Suppressor macrophage (primary cell): ENCODE results near the gene C3orf49.

Experiments used
- DNase-seq, 4 experiments: peaks; one replicate each; pipeline ENCODE4 v3.0.0-alpha.2; 2020 to 2022

Gene C3orf49

DNA sequence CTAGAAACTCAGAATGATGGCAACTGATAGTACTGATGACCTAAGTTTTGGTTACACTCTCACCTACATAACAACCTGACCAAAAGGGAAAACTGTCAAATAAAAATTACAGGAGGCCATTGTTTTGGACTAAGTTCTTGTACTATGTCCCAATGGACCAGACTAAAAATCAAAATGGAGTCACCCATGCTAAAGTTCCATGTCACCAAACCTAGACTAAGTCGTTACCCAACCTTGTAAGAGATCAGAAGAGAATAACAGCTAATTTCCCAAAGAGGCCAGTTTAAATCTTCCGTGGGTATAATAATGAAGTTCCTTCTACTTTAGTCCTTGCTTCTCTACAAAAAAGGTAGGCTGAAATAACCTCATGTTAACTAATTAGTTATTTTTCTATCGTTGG lies 32.2 kb downstream of the C3orf49 start:
- no peak for DNase-seq

DNA sequence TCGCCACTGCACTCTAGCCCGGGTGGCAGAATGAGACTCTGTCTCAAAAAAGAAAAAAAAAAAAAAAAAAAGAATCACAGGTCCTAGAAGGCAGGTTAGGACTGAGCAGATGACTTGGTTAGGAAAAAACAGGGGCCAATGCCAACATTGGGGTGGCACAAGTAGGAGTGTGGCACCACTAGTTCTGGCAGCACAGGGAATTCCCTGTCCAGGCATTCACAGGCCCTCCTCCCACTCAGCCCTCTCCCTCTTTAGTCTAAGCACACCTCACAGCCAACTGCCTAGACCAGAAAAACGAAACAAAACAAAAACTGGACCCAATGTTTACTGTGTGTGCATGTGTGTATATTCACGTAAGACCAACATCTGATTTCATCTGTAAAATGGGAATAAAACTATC lies 34.0 kb downstream of the C3orf49 start:
- no peak for DNase-seq

DNA sequence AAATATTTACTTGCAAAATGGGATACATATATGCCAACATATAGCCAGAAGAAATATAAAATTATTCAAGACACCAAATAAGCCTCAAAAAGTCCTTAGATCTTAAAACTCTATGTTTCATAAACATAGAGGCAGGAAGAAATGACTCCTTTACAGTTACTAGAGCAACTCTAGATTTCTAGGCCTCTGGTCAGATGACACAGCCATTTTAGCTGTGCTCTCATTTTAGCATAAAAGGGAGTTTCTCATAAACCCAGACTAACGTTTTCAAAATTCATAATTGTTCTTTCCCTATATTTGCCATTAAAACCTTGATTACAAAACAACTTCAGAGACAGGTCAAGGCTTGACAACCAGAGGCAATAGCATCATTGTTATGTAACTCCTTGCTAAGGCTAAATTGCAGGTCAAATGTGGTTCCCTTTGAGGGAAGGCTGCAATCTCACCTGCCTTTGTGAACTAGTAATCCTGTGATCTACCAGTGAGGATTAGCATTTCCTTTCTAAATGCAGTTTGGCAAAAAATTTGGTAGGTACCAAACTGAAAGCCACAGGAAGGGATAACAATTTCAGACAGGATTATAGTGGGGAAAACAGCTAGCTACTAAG lies 36.3 kb downstream of the C3orf49 start:
- no peak for DNase-seq

DNA sequence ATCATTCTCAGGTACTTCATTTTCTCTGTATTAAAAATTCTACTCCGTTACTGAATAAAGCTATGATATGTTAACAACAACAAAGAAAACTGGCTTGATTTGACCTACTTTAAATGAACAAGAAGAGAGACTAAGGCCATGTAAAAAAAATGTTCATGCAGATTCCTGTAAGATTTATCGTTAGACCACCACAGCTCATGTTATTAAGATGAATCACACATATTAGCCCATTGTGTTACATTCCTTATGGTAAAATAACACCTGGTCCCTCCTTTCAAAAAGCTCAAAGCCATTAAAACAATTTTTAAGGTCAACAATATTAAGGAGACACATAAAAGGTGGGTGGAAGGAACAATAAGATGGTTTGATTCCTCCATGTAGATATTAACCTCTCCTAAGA lies 38.2 kb downstream of the C3orf49 start:
- DNase-seq: no peak

DNA sequence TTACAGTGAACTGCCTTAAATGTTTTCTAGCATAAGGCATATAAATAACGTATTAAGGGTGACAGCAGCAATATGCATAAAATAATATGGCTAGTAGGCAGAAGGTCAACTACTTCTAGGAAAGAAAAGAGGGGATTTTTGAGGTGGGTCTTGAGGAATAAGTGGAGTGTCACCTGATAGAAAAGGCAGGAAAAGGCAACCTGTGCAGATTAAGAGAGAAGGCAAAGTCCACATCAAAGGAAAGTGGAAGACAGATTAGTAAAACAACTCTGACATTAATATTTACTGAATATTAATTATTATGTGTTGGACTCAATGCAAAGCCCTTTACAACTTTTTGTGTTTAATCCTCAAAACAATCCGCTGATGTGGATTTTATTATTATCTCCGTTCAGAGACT lies 41.7 kb downstream of the C3orf49 start:
- no peak for DNase-seq

DNA sequence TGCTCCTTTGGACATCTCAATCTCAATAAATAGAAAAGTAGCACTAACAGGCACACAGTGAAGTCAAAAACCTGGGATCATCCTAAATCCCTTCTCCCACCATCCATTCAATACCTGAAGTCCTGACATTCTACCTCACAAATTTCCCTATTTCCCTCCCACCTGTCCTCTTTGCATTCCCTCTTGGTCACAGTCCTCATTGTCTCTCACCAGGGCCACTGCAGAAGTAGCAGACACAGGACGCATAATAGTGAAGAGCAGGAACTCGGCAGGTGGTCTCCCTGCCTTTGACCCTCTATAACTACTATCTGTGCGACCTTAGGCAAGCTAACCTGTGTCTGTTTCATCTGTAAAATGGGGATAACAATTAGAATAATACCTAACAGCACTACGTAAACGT lies 42.2 kb downstream of the C3orf49 start:
- no peak for DNase-seq

DNA sequence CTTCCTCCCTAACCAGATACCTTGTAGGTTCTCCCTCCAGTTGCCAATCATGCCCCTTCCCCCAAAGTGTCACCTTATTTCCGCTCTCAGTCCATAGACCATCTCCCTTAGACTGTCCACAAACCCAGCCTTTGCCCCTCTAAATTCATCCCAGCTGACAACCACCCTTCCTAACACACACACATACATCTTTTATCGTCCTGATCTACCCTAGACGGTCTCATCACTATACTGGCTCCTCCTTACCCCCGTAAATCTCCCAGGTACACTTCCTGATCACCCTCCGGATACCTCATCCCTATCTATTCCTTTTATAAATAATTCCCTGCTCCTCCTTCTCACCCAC lies 43.7 kb downstream of the C3orf49 start:
- DNase-seq: no peak

DNA sequence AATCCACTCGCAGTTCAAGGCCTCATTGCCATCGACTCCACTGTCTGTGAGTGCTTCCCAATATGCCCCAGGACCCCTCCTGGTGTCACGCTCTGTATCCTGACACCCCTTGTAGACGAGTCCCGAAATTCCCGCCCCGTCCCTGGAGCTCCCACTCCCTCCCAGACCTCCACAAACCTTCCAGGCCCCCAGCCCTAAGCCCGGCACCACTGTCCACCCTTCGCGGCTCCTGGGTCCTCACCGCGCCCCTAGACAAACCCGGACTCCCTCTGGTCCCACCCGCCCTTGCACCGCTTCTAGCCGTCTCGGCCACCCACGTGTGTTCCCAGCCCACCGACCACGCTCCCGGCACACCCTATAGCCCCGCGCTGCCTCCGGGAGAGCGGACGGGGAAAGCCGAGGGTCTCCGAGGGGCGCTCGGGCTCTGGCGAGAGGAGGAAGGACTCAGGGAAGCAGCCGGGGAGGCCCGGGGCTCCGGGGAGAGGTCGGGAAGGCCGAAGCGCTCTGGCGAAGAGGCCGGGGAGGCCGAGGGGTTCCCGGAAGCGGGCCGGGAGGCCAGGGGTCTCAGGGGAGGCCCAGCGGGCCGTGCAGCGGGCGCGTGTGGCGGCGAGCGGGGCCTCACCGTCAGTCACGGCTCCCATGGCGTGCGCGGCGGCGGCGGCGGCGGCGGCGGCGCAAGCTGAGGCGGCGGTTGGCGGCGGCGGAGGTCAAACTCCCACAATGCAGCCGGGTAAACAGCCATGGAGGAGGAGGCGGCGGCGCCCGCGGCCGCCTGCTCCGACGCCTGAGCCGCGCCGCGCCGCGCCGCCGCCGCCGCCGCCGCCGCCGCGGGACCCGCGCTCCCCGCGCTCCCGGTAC lies 44.3 kb downstream of the C3orf49 start, which contains the start of the genes ATXN7 and THOC7:
ATXN7 (plus strand) TSS at position 718 of the 858 bp plus-strand sequence. CDS start 48,732 bp downstream, outside the sequence.
THOC7 (minus strand) TSS at position 656 of the 858 bp plus-strand sequence; CDS start at position 641, 15 bp downstream.
- DNase-seq: peak; percentile 64 to 87 (median 82)

DNA sequence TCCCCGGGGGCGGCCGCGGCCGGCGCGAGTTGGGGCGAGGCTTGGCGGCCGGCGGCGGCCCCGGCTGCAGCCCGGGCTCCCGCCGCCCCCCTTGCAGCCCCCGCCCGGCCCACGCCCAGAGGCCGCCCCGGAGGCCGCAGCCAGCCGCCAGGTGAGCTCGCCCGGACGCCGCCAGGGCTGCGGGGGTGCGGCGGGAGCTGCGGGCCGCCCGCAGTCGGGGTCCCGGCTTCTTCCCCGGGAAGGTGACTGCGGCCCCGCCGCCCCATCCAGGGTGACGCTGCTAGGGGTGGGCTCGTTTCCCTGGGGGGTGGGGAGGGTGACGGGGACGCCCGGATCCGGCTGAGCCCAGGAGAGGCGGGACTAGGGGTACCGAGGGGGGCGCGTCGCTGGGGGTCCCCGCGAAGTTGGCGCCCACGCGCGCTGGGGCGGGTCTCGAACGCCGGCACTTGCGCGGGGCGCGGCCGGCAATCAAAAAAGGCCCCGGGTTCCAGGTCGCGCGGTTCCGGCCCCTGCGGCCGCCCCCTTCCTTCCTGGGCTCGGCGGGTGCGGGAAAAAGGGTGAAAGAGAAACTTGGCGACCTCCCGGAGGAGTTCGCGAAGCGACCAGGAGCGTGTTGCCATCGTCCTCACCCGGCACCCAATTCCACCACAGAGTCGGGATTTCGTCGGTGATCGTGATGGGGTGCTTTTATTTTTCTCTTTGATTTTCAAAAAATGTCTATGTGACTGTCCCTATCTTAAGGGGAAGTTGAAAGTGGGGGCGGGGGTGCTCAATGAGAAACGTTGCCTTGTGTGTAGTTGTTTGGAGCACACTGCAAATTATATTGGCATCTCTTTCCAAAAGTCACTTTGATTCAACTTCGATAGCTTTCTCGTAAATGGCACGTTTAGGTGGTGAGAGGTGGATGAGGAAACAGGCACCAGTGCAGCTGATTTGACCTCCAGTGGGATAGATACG lies 45.2 kb downstream of the C3orf49 start:
- DNase-seq: peak; percentile 56 to 73 (median 68)

DNA sequence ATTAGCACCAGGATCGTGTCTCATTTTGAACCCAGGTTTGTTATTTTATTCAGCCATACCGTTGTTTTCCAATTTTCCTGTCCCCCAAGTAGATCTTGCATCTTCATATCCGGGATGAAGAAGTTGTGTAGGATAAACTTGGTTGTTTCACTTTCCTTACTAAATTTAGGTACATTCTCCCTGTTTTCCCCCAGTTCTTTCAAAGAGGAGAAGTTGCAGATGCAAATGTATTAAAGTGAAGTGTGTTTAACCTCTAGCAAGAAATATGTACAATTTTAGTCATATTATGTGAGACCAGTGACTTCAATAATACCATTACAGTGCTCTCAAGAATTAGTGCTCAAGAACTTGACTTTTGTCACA lies 45.8 kb downstream of the C3orf49 start:
- DNase-seq: peak in 2 of 4 experiments; percentile 9 to 10

DNA sequence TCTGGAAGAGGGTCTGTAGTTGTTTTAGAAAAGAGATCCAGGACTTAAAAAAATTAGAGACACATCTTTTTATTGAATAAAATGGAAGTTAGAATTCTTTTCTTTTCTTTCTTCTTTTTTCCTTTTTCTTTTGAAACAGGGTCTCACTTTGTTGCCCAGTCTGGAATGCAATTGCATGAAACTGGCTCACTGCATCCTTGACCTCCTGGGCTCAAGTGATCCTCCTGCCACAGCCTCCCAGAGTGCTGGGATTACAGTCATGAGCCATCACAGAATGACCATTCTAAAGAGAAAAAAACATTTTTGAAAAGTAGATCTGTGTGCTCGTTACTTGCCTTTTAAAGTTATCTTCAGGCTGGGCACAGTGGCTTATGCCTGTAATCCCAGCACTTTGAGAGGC lies 48.1 kb downstream of the C3orf49 start:
- DNase-seq: no peak

DNA sequence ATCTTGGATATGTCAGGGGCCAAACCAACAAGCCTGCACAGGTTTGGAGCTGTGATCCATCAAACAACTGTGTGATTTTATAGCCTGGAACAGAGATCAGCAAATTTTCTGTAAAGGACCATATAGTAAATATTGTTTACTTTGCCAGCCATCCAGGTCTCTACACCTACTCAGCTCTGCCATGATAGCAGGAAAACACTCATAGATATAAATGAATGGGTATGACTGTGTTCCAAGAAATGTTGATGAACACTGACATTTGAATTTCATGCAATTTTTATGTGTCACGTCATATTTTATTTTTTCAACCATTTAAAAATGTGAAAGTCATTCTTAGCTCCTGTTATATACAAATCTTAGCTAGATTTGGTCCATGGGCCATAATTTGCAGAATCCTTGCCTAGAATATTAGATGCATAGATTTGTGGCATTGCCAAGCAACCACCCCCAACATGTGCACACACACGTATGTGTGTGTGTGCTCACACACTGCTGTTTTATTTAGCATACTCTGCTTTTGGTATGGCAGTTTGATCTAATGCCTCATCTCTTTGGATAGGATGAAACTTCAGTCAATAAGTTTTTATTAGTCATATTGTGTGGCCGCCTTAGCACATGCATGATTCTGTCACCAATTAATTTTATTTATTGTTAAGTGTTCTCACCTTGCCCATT lies 51.0 kb downstream of the C3orf49 start:
- DNase-seq: no peak

DNA sequence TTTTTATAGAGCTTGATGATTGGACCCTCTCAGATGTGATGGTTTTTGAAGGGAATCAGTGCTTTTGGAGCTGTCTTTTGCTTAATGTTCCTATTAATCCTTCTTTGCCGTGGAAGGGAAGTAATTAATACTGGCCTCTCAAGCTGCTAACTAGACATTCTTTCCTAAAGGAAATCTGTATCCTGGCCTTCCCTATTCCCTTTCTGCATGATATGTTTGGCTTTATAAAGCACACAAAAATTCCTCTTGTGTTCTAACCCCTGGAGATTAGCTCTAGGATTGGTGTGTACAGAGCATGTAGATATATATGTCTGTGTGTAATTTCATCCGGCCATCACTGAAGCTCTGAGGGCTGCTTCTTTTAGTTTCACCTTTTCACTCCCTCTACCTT lies 51.5 kb downstream of the C3orf49 start:
- no peak for DNase-seq

DNA sequence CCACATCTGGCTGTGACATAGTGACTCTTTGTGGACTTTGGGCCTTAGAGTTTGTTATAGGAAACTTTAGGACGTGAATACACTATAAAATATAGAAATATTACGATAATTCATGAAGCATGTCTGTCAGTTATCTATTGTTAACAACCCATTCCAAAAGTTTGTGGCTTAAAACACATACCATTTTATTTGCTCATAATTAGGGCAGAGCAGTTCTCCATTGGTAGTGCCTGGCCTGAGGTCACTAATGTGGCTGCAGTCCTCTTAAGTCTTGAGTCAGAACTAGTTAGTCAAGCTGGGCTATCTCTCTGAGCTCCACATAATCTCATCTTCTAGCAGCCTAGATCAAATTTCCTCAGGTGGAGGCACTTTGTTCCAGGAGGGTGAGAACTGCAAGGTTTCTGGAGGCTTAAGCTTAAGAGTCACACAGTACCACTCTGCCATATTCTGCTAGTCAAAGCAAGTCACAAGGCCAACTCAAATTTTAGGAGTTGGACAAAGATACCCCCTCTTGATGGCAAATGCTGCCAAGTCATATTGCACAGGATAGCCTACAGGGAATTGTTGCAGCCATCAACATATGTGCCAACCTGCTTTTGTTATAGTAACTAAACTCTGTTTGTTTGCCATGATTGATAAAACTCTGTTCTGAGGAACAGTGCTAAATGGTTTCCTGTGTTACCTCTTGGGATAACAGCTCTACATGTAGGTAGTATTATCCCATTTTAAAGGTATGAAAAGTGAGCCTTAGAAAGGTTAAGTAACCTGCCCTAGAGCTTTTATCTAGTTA lies 53.2 kb downstream of the C3orf49 start:
- no peak for DNase-seq

DNA sequence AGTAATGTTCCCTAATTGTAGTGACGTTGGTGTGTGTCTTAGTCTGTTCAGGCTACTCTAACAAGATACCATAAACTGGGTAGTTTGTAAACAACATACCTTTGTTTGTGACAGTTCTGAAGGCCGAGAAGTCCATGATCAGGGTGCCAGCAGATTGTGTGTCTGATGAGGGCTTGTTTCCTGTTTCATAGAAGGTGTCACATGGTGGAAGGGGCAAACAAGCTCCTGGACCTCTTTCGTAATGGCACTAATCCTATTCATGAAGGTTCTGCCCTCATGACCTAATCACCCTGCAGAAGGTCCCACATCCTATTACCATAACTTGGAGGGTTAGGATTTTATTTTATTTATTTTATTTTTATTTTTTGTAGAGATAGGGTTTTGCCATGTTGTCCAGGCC lies 55.7 kb downstream of the C3orf49 start:
- peak; percentile 23 to 63 (median 57) for DNase-seq

DNA sequence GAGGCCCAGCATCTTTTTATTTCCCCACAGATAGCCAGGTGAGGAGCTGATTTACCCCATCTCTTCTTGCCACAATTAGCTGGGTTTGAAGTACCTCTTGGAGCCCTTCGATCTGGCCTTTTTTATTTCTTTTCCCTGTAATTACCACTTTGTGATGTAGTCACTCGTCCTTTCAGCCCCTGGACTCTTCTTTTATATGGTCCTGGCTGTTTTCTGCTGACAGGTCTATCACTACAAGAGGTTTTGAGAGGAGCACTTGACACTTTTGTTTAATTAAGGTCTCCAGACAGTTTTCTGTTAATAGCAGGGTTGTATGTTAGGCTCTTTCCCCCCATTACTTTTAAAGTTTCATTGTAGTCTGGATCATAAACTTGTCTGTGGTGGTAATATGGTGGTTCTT lies 56.4 kb downstream of the C3orf49 start:
- DNase-seq: no peak

DNA sequence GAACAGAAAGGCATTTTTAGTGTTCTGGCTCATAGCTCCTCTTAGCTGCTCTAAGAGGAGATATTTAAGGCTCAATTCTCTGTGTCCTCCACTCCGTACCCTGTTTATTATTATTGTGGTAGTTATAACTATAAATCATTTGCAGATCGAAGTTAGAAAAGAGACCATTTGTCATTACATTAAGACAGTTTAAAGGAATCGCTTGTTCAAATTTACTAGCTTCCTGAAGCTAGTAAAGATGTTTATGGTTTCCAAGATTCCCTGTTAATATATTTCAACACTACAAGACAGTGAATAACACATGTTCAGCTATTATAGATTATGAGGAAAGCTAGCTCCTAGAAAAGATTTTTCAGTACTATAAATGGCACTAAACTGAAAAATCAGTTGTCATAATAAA lies 57.2 kb downstream of the C3orf49 start:
- no peak for DNase-seq

DNA sequence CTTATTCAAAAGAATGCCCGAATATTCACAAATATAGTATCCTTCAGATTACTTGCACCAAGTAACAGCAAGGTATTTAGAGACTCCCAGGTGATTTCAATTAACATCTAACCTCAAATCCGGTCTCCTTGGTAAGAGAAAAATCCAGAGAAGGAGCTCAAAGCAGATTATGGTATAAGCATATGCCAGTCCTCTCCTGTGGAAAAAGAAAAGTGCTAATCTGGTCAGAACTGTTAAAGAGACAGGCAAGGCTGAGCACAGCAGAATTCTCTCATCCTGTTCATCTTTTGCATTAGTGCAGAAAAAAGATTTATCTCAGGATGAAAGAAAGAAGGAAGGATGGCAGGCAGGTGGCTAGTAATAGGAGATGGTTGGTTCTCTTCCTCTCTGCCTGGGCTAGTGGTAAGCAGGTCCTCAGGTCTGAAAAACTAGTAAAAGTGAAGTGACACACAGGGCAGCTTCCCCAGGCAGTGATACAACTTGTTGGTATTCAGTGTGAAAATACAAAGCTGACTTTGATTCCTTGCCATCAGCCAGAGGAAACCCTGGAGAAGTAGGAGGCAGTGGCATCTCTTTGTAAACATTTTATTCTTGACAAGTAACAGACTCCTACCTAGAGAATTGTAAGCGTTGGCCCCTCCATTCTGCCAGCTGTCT lies 58.8 kb downstream of the C3orf49 start:
- no peak for DNase-seq

DNA sequence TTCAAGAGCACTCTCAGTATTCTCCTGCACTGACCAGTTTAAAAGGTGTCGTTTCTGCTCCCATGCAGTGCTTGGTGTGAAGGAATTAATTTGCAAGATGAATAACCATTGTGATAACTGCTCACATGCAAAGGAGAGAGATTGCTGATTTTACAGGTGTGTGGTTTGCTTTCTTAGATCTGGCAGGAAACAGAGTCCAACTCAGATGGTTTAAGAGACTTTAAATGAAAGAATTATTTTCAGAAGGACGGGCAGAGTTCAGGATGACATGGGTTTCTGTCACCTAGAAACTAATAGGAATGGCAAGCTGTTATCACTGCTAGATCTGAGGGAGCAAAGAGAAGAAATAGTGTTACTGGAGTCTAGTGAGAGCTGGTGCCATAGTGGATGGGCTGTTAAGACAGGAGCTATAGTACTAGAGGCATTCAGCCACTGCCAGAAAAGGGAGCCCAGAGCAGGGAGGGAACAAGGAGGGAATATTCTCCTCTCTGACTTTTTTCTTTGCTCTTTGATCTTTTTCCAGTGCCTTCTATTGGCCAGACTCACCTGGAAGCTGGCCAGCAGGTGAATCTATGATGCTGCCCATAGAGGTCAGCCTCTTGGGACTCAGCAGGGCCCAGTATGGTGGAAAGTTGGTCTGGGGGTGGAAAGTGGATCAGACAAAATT lies 59.4 kb downstream of the C3orf49 start:
- no peak for DNase-seq

DNA sequence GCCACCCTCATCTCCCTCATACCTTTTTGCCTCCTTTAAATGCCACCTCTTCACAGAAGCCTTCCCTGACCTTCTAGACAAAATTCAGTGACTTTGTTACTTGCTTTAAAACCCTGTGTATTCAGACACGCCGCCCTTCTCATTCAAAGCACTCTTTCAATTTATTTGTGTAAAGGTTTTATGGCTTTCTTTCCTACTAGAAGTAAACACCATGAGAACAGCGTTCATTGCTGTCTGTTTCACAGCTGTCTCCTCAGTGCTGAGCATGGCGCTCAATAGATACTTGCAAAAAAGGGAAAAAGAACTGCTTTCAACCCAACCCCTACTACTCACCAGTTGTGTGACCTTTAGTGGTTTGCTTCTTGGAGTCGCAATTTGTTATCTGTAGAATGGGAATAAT lies 61.6 kb downstream of the C3orf49 start:
- no peak for DNase-seq

DNA sequence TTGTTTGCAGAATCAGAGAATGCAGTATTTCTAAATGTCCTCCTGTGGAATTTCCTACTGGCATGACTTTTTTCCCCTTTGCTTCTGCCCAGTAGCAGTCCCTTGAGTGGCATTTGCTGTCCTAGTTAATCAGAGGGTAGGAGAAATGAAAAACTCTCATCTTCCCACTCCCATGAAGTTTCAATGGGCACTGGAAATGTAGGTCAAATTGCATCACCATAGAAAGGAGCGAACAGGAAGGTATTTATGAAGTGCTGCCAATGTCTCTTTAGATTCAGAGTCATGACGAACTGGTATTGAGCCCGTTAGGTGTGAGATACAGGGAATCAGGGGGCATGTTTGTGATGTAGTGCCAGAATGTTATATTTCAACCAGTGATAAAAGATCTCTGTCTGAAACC lies 67.8 kb downstream of the C3orf49 start:
- no peak for DNase-seq
